Endothelial cell (in vitro differentiated cells): ENCODE results near the gene CDCA3. TPM values are rescaled to one million over a fixed set of nuclear protein-coding genes. Genes with fewer than 3 reads are reported as not detected.
"Not testable (repeated sequence)": the region's sequence is repeated elsewhere in the genome, so short reads cannot be mapped to it uniquely, and the experiment has no call there.

Source experiments
- DNase-seq: peaks from one replicate; pipeline ENCODE4 v3.0.0; 2021; ENCODE audit warnings: low spot score
- H3K27ac Mint-ChIP-seq: one replicate; pipeline ENCODE4 v1.8.0; 2021; ENCODE audit warnings: mixed read lengths, inconsistent platforms; ENCODE audit not compliant: unreplicated experiment
- H3K27me3 Mint-ChIP-seq: one replicate; pipeline ENCODE4 v1.8.0; 2021; ENCODE audit warnings: mild to moderate bottlenecking, moderate library complexity, mixed read lengths, inconsistent platforms; ENCODE audit not compliant: unreplicated experiment
- H3K36me3 Mint-ChIP-seq: one replicate; pipeline ENCODE4 v1.8.0; 2021; ENCODE audit warnings: mild to moderate bottlenecking, low read depth, mixed read lengths, inconsistent platforms; ENCODE audit not compliant: unreplicated experiment
- H3K4me1 Mint-ChIP-seq: one replicate; pipeline ENCODE4 v1.8.0; 2021; ENCODE audit warnings: mild to moderate bottlenecking, mixed read lengths, inconsistent platforms; ENCODE audit not compliant: unreplicated experiment
- H3K4me3 Mint-ChIP-seq: one replicate; pipeline ENCODE4 v1.8.0; 2021; ENCODE audit warnings: mild to moderate bottlenecking, mixed read lengths, inconsistent platforms; ENCODE audit not compliant: unreplicated experiment
- H3K9me3 Mint-ChIP-seq: one replicate; pipeline ENCODE4 v1.8.0; 2021; ENCODE audit warnings: mixed read lengths, inconsistent platforms; ENCODE audit not compliant: unreplicated experiment
- CTCF ChIP-seq: fragments of 200-600 bp; sonication (generic); IDR thresholded peaks from one replicate; pipeline ENCODE4 v1.5.0; 2021; ENCODE audit warnings: antibody characterized with exemption; ENCODE audit not compliant: unreplicated experiment
- total RNA-seq: library from RNA; stranded (reverse); fragmentation: NEBNext Ultra II Directional; extraction: Animal tissue kit (Norgen Biotek cat#: 25700); gene quantifications from one replicate; pipeline ENCODE4 v1.2.1, GENCODE V29; 2021; ENCODE audit not compliant: unreplicated experiment

The CDCA3 gene
- total RNA-seq, 1 donor from 2014 or later, result 6.2 TPM

- peaks cover 14% of the 10 kb centered on the region for H3K27me3 Mint-ChIP-seq
- peaks cover 33% of the 10 kb centered on the region for H3K4me1 Mint-ChIP-seq
- H3K4me3 Mint-ChIP-seq, result peak overlapping the region; percentile 94
- peaks cover 35% of the 10 kb centered on the region for H3K36me3 Mint-ChIP-seq
- no peak for DNase-seq
- no peak overlapping the region for H3K27ac Mint-ChIP-seq
- TF ChIP-seq CTCF, result no peak
- H3K9me3 Mint-ChIP-seq, result no peaks in the 10 kb centered on the region
These were observed 20.2 kb upstream of the CDCA3 start for GRCh38 chr12:6871052-6871957.

DNA sequence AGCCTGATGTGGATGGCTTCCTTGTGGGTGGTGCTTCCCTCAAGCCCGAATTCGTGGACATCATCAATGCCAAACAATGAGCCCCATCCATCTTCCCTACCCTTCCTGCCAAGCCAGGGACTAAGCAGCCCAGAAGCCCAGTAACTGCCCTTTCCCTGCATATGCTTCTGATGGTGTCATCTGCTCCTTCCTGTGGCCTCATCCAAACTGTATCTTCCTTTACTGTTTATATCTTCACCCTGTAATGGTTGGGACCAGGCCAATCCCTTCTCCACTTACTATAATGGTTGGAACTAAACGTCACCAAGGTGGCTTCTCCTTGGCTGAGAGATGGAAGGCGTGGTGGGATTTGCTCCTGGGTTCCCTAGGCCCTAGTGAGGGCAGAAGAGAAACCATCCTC, 19.2 kb upstream of the CDCA3 start:
- H3K4me1 Mint-ChIP-seq, result peaks cover 33% of the 10 kb centered on the region
- not testable (repeated sequence) for H3K9me3 Mint-ChIP-seq, DNase-seq, H3K27ac Mint-ChIP-seq
- peaks cover 38% of the 10 kb centered on the region for H3K36me3 Mint-ChIP-seq
- H3K27me3 Mint-ChIP-seq, result peaks cover 17% of the 10 kb centered on the region
- peak overlapping the region; percentile 32 for H3K4me3 Mint-ChIP-seq

DNA sequence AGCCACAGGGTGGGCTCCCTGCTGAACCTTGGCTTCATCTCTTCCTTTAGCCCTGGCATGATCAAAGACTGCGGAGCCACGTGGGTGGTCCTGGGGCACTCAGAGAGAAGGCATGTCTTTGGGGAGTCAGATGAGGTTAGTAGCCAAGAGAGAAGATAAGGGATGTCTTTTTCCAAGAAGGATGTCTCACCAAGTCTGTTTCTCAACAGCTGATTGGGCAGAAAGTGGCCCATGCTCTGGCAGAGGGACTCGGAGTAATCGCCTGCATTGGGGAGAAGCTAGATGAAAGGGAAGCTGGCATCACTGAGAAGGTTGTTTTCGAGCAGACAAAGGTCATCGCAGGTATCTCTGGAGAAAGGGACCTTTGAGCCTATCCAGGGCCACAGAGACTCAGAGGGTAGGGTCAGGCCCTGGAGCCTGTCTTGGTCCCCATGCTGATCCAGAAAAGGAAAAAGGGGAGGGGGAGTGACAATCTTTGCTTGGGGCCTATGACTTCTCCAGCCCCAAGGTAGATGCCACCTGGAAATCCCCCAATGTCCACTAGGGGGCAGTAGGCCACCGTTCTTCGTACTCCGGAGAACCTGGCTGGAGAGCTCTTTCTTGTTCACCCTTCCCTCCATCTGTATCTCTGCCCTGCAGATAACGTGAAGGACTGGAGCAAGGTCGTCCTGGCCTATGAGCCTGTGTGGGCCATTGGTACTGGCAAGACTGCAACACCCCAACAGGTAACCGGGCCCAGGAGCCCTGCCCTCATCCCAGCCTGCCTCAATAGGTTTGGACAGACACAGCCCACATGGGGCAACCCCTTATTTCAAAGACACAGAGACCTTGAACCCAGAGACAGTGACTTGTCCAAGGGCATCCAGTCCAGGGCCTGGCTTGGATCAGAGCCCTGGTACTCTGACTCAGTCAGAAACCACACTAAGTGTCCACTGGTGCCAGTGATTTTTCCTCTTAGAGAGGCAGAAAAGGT, 18.2 kb upstream of the CDCA3 start:
- peaks cover 33% of the 10 kb centered on the region for H3K4me1 Mint-ChIP-seq
- DNase-seq, result peak; percentile 86
- peak; percentile 91 for TF ChIP-seq CTCF
- H3K36me3 Mint-ChIP-seq, result peaks cover 44% of the 10 kb centered on the region
- no peaks in the 10 kb centered on the region for H3K9me3 Mint-ChIP-seq
- H3K27me3 Mint-ChIP-seq, result peaks cover 19% of the 10 kb centered on the region
- H3K4me3 Mint-ChIP-seq, result peak overlapping the region; percentile 92
- H3K27ac Mint-ChIP-seq, result peak overlapping the region; percentile 18

GRCh38 chr12:6868211-6869048, 17.3 kb upstream of the CDCA3 start:
- Mint-ChIP-seq H3K27me3 (peaks cover 19% of the 10 kb centered on the region), H3K9me3 (no peaks in the 10 kb centered on the region), H3K4me3 (peak overlapping the region; percentile 92), H3K4me1 (peaks cover 29% of the 10 kb centered on the region), H3K36me3 (peaks cover 42% of the 10 kb centered on the region), H3K27ac (peak overlapping the region; percentile 61)
- TF ChIP-seq CTCF, result no peak
- DNase-seq, result no peak
